Ishikawa (cell line): ENCODE results near the gene PKNOX2.

ENCODE experiments used
- MAX ChIP-seq: IDR thresholded peaks from 2 replicates; pipeline ENCODE4 v1.6.1; 2012
- NFIC ChIP-seq: IDR thresholded peaks from 2 replicates; pipeline ENCODE4 v1.6.1; 2012
- REST ChIP-seq: IDR thresholded peaks from 2 replicates; pipeline ENCODE4 v1.6.1; 2012; ENCODE audit warnings: low read depth, mild to moderate bottlenecking
- TAF1 ChIP-seq: IDR thresholded peaks from 2 replicates; pipeline ENCODE4 v1.6.1; 2012; ENCODE audit warnings: low read depth, mild to moderate bottlenecking
- ZBTB7A ChIP-seq: IDR thresholded peaks from 2 replicates; pipeline ENCODE4 v1.6.1; 2012; ENCODE audit warnings: low read depth

GRCh38 chr11:125407046-125407445, 242.5 kb downstream of the PKNOX2 start:
- TF ChIP-seq REST = no peak
- no peak for TF ChIP-seq NFIC
- TF ChIP-seq ZBTB7A = no peak
- no peak for TF ChIP-seq MAX
- no peak for TF ChIP-seq TAF1
